GM12891 (cell line): Measurements from ENCODE around the gene RBM38.

Experiments used
- PAX5 ChIP-seq: IDR thresholded peaks from 2 replicates; pipeline ENCODE4 v1.6.1; 2011; ENCODE audit warnings: low read length, moderate library complexity, mild to moderate bottlenecking; ENCODE audit not compliant: insufficient read depth, severe bottlenecking
- POLR2A ChIP-seq: IDR thresholded peaks from 2 replicates; pipeline ENCODE4 v1.6.1; 2011; ENCODE audit warnings: low read depth, low read length, control low read depth
- POLR2AphosphoS5 ChIP-seq: IDR thresholded peaks from 2 replicates; pipeline ENCODE4 v1.6.1; 2011; ENCODE audit warnings: low read depth, low read length, control low read depth
- POU2F2 ChIP-seq: IDR thresholded peaks from 2 replicates; pipeline ENCODE4 v1.6.1; 2011; ENCODE audit warnings: low read depth, mild to moderate bottlenecking, control low read depth, low read length, moderate library complexity
- SPI1 ChIP-seq: IDR thresholded peaks from 2 replicates; pipeline ENCODE4 v1.6.1; 2011; ENCODE audit warnings: low read depth, low read length, control low read depth
- TAF1 ChIP-seq: IDR thresholded peaks from 2 replicates; pipeline ENCODE4 v1.6.1; 2011; ENCODE audit warnings: low read depth, low read length, control low read depth

GRCh38 chr20:57347393-57347792 is 43.8 kb upstream of the RBM38 start:
- TF ChIP-seq POLR2A = no peak
- no peak for TF ChIP-seq POLR2AphosphoS5
- no peak for TF ChIP-seq POU2F2
- TF ChIP-seq TAF1 = no peak
- TF ChIP-seq SPI1 = no peak
- no peak for TF ChIP-seq PAX5
